ENCODE measurements around the gene LRRK2.

DNA sequence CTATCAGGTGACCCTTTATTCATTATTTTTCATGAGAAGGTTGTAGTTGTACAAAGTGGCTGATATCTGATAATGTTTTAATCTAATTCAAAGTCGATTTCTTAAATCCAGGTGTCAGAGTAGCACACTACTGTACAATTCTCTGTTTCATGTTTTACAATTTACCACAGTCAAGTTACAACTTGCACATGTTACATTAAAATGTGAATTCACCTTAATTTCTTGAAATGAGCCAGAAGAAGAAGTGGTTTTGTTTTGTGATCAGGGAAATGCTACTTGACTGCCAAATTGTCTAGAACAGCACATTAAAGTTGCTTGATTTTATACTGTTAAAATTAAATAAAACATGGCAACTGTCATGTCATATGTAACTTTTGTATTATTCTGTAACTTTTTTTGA lies 23.2 kb downstream of the LRRK2 start:
- TF ChIP-seq, protein P1, sequence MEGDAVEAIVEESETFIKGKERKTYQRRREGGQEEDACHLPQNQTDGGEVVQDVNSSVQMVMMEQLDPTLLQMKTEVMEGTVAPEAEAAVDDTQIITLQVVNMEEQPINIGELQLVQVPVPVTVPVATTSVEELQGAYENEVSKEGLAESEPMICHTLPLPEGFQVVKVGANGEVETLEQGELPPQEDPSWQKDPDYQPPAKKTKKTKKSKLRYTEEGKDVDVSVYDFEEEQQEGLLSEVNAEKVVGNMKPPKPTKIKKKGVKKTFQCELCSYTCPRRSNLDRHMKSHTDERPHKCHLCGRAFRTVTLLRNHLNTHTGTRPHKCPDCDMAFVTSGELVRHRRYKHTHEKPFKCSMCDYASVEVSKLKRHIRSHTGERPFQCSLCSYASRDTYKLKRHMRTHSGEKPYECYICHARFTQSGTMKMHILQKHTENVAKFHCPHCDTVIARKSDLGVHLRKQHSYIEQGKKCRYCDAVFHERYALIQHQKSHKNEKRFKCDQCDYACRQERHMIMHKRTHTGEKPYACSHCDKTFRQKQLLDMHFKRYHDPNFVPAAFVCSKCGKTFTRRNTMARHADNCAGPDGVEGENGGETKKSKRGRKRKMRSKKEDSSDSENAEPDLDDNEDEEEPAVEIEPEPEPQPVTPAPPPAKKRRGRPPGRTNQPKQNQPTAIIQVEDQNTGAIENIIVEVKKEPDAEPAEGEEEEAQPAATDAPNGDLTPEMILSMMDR (conservative IDR thresholded peaks at IDR 0.05; ENCODE audit: low read depth, low read length): no peak
- TF ChIP-seq EZH2 (IDR thresholded peaks at IDR 0.05; ENCODE audit: low read length, unreplicated experiment) (no peak), EZH2phosphoT487 (IDR thresholded peaks at IDR 0.05; ENCODE audit: borderline replicate concordance, low read length) (no peak)
